Ishikawa (cell line): ENCODE data around the gene SLC26A6.

ENCODE experiments used
- CEBPB ChIP-seq: IDR thresholded peaks from 2 replicates; pipeline ENCODE4 v1.6.1; 2012
- CREB1 ChIP-seq: IDR thresholded peaks from 2 replicates; pipeline ENCODE4 v1.6.1; 2012; ENCODE audit warnings: low read depth
- EGR1 ChIP-seq: IDR thresholded peaks from 2 replicates; pipeline ENCODE4 v1.6.1; 2012
- EP300 ChIP-seq: IDR thresholded peaks from 2 replicates; pipeline ENCODE4 v1.6.1; 2012; ENCODE audit warnings: borderline replicate concordance
- FOXM1 ChIP-seq: IDR thresholded peaks from 2 replicates; pipeline ENCODE4 v1.6.1; 2012; ENCODE audit warnings: low read depth, borderline replicate concordance
- NFIC ChIP-seq: IDR thresholded peaks from 2 replicates; pipeline ENCODE4 v1.6.1; 2012
- RAD21 ChIP-seq: IDR thresholded peaks from 2 replicates; pipeline ENCODE4 v1.6.1; 2012; ENCODE audit warnings: low read depth
- REST ChIP-seq: IDR thresholded peaks from 2 replicates; pipeline ENCODE4 v1.6.1; 2012; ENCODE audit warnings: low read depth, mild to moderate bottlenecking
- TAF1 ChIP-seq: IDR thresholded peaks from 2 replicates; pipeline ENCODE4 v1.6.1; 2012; ENCODE audit warnings: low read depth, mild to moderate bottlenecking
- TCF12 ChIP-seq: IDR thresholded peaks from 2 replicates; pipeline ENCODE4 v1.6.1; 2012; ENCODE audit warnings: low read depth
- TEAD4 ChIP-seq: IDR thresholded peaks from 2 replicates; pipeline ENCODE4 v1.6.1; 2012
- USF1 ChIP-seq: IDR thresholded peaks from 2 replicates; pipeline ENCODE4 v1.6.1; 2012
- YY1 ChIP-seq: IDR thresholded peaks from 2 replicates; pipeline ENCODE4 v1.6.1; 2012; ENCODE audit warnings: low read depth
- ZBTB7A ChIP-seq: IDR thresholded peaks from 2 replicates; pipeline ENCODE4 v1.6.1; 2012; ENCODE audit warnings: low read depth

GRCh38 chr3:48644898-48645760, 9.9 kb upstream of the SLC26A6 start:
- TF ChIP-seq EP300 (no peak), YY1 (no peak), USF1 (no peak), TAF1 (no peak), CEBPB (no peak), FOXM1 (no peak), CREB1 (no peak), REST (no peak), RAD21 (no peak), ZBTB7A (no peak), NFIC (no peak), EGR1 (no peak), TEAD4 (no peak), TCF12 (no peak)
